Activated CD4-positive, CD25-positive, alpha-beta regulatory T cell treated with anti-CD3 and anti-CD28 coated beads, Interleukin-2, amount 50 U/mL, for 72 hours (primary cell): ENCODE data around the gene CBX3.
"Not testable (repeated sequence)": the region's sequence is repeated elsewhere in the genome, so short reads cannot be mapped to it uniquely, and the experiment has no call there.

Experiments used
- DNase-seq: peaks from one replicate; pipeline ENCODE4 v3.0.0; 2021

The CBX3 gene

GRCh38 chr7:26201247-26202018, at the start of gene CBX3:
Gene CBX3 (plus strand): TSS chr7:26201745. CDS start chr7:26202999, 1,254 bp downstream.
- DNase-seq, result peak; percentile 87

- peak; percentile 88 for DNase-seq
Observed at GRCh38 chr7:26151953-26152781, 49.4 kb upstream of the CBX3 start, which contains the start of gene NFE2L3. Gene NFE2L3 (plus strand): TSS chr7:26152198. CDS start chr7:26152499, 301 bp downstream.

GRCh38 chr7:26152782-26153240, 48.7 kb upstream of the CBX3 start:
- peak; percentile 63 for DNase-seq

DNA sequence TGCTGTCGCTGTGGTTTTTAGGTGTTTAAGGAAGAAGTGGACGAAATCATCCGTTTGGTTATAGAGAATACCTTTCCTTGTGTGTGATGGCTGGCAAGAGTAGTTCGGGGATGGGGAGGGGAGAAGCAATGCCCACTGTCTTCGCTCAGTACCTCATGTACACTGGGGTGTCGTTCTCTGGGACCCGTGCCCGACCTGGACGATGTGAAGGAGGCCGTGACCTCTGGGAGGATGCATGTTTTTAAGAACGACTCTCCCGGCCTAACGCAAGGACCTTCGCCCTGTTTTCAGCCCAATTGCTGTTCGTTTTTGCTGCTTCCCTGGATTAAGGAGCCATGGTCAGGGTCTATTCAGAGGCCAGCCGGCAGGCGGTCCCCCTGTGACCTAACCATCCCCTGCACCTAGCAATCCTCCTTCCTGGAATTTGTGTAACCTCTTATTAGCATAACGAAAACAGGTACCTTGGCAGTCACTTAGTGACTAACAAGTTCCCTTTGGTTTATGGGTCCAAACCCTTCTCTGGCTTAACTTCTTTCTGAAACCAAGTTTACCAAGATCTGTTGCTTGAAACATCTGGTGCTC, 48.2 kb upstream of the CBX3 start:
- DNase-seq, result peak; percentile 48

- peak; percentile 41 for DNase-seq
Observed at GRCh38 chr7:26153823-26154783, 47.4 kb upstream of the CBX3 start.

GRCh38 chr7:26155531-26156375, 45.8 kb upstream of the CBX3 start:
- no peak for DNase-seq

DNA sequence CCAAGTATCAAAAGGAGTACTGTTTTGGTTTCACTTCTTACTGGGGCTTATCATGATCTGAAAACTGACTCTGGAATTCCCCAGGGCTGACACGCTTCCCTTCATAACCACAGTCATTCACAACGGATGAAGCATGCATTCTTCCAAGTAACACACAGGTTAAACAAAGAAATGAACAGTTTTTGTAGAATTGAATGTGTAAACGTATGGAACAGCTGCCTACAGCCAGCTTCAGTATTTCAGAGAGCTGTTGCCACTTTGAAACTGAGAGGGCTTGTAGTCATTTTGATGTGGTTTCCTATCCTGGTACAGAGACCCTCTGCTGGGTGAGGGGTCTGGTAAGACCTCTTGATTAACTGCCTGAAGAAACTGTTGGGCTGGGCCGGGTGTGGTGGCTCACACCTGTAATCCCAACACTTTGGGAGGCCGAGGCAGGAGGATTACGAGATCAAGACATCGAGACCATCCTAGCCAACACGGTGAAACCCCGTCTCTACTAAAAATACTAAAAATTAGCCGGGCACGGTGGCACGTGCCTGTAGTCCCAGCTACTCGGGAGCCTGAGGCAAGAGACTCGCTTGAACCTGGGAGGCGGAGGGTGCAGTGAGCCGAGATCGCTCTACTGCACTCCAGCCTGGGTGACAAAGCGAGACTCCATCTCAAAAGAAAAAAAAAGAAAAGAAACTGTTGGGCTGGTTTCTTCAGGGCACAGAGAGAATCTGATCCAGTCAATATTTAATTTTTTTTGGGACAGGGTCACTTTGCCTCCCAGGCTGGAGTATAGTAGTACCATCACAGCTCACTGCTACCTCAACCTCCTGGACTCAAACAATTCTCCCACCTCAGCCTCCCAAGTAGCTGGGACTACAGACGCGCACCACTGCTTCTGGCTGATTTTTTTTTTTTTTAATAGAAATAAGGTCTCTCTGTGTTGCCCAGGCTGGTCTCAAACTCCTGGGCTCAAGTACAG, 44.8 kb upstream of the CBX3 start:
- no peak for DNase-seq

- no peak for DNase-seq
Observed at GRCh38 chr7:26157520-26158105, 43.9 kb upstream of the CBX3 start.

- no peak for DNase-seq
Observed at GRCh38 chr7:26159243-26159642, 42.3 kb upstream of the CBX3 start.

DNA sequence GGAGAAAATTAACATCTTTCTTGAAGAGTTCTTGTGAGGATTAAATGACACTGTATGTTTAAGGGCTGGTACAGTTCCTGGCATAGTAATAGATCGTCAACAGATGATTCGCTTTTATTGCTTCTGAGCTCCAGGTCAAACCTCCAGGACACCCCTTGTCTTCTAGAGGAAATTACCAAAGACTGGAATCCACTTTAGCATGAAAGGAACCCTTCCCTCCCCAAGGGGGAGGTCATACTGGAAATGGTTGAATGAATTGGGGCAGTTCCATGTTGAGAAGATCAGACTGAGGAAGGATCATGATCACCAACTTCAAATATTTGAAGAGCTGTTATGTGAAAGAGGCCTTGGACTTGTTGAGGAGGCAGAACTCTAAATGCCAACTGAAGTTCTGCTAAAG, 40.6 kb upstream of the CBX3 start:
- no peak for DNase-seq

GRCh38 chr7:26162431-26162830, 39.1 kb upstream of the CBX3 start:
- no peak for DNase-seq

- not testable (repeated sequence) for DNase-seq
Observed at GRCh38 chr7:26163804-26164203, 37.7 kb upstream of the CBX3 start.

DNA sequence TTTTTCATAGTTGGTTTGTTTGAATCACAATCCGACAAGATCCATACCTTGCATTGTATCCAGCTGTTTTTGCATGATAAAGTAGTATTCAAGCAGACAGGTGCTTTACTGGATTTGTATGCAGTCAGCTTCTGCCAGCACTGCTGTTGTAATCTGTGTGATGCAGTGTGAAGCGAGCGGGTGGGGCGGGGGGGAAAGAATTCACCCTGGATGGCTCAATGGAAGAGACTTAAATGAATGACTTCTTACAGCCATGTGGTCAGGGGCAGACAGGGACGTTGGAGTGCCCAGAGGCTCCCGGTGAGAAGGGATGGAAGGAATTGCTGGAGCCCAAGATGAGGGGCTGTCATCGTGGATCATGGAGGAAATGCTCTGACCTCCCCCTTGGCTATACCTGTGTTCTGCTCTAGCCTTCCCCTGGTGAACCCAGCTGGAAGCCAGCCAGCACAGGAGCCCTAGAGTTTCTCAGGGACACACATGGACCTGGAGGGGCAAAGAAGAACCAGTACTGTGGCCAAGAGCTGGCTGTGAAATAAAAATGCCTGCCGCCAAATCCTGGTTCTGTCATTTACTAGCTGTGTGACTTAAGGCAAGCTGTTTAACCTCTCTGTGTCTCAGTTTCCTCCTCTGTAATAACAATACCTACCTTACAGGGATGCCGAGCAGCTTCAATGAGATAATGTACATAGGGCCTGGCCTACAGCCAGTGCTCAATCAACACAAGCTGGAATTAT, 35.4 kb upstream of the CBX3 start:
- DNase-seq, result no peak

DNA sequence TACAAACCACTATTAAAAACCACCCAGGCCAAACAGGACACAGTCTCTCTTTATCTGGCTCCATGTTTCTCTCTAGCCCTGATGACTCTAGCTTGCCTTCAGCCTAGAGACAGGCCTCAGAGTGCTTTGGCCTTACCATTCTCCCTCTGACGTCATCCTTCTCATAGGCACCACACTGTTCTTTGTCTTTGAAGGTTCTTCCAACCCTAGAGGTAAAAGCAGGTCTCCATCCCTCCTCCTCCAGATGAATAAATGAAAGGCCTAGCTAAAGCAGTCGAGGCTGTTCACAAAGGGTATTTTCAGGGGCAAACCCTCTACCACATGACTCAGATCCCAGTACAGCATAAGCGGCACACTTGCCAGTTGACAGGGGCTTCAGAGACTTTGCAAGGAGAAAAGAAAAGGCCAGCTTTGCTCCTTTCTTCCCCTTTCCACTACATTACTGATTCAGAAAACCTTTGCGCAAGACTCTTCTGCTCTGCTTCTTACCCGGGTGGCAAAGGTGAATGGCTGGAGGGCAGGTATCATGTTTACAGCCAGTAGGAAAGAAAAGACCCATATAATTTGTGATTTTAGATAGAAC, 34.8 kb upstream of the CBX3 start:
- no peak for DNase-seq

GRCh38 chr7:26167303-26167934, 34.1 kb upstream of the CBX3 start:
- no peak for DNase-seq

DNA sequence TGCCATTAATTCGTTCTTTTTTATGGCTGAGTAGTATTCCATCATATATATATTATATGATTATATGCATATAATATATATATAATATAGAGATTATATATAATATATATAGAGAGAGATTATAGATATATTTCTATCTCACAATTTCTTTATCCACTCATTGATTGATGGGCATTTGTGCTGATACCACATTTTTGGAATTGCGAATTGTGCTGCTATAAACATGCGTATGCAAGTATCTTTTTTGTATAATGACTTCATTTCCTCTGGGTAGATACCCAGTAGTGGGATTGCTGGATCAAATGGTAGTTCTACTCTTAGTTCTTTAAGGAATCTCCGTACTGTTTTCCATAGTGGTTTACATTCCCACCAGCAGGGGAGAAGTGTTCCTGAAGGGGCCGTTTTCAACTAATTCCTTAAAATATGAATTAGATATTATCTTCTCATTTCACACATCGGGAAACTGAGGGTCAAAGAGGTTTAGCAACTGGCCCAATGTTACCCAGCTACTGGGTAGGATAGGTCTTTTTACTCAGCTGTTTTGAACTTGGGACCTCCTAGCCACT, 33.0 kb upstream of the CBX3 start:
- no peak for DNase-seq

DNA sequence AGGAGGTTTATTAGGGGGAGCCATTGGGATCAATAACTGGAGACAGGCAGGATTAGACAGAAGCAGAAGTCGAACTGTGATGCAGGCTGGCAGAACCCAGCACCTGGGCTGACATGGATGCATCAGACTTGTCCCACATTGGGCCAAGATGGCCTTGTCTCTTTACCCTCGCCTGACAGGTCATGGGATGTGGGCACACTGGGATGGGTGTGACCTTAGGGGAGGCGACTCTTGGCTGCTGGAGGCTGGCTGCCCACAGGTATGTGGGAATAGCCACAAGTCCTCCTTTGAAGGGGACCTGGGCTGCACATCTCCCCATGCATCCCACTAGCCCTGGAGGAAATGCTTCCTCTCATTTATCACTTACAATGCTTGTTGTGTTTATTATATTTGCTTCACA, 32.3 kb upstream of the CBX3 start:
- DNase-seq, result no peak

DNA sequence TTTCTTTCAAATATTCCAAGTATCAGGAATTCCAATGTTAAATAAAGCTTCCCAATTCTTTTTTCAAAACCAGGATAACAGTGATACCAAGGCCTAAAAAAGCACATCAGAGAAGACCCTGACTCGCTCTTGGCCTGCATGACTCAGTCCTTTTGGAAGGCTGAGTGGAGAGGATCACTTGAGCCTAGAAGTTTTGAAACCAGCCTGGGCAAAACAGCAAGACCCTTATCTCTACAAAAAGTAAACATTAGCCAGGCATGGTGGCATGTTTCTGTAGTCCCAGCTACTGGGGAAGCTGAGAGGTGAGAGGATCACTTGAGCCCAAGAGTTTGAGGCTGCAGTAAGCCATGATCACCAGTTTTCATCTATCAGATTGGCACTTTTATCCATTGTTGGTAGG, 30.9 kb upstream of the CBX3 start:
- DNase-seq, result no peak
